ENCODE data around the gene PALLD.
"Not testable (repeated sequence)": the region's sequence is repeated elsewhere in the genome, so short reads cannot be mapped to it uniquely, and the experiment has no call there.

PALLD gene

GRCh38 chr4:168491563-168491962, 5.3 kb upstream of the PALLD start:
- DNase-seq (ENCODE audit: low spot score), result no peak

GRCh38 chr4:168498251-168498650, 1.4 kb downstream of the PALLD start:
- DNase-seq (ENCODE audit: low spot score), result no peak

- no peak for DNase-seq (ENCODE audit: low spot score)
Observed at GRCh38 chr4:168499241-168499640, 2.4 kb downstream of the PALLD start.

- DNase-seq (ENCODE audit: low spot score), result no peak
Observed at GRCh38 chr4:168501407-168501806, 4.6 kb downstream of the PALLD start.

DNA sequence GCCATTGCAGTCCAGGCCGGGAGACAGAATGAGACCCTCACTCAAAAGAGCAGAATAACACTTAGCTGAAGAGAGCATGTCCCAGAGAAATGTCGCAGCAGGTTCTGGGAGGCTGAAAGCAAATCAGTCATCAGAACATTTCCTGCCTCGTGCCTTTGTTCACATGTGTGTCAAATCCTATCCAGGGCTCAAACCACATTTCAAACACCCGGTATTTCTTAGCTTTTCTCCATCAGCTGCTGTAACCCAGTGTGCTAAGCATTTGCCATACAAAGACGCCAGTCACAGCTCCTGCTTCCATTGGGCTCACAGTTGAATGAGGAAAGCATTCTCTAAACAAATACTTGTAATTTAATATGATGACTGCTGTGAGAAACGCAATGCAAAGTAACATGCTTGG, 6.0 kb downstream of the PALLD start:
- no peak for DNase-seq (ENCODE audit: low spot score)

- no peak for DNase-seq (ENCODE audit: low spot score)
Observed at GRCh38 chr4:168503652-168504362, 7.0 kb downstream of the PALLD start.

DNA sequence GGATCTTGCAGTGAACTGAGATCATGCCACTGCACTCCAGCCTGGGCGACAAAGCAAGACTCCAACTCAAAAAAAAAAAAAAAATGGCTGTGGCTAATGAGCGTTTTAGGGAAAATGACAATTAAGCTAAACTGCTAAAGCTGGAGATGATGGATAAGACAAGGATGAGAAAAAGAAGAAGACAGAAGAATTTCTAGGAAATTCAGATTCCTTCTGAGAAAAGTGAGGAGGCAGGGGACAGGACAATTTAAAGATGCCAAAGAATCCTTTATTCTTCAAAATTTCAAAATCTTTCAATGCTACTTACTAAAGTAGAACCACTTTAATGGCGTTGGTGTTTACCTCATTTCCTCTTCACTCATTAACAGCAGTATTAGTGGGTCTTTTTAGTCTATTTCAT, 7.7 kb downstream of the PALLD start:
- DNase-seq (ENCODE audit: low spot score), result no peak

DNA sequence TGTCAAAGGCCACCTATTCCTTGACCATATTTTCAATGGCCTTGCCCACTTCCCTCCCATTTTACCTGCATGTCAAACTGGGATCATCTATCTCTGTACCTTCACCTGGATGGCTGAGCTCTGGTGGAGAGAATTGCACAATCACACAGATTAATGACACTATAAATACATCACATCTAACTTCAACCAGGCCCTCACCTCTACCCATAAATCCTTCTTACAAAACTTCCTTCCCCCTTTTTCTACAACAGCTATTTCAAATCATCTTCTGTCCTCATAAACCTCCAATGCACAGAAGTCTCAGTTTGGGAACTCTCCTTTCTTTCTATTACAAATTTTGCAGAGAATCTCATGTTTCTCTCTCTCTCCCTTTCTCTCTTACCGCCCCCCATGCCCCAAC, 9.2 kb downstream of the PALLD start:
- no peak for DNase-seq (ENCODE audit: low spot score)

DNA sequence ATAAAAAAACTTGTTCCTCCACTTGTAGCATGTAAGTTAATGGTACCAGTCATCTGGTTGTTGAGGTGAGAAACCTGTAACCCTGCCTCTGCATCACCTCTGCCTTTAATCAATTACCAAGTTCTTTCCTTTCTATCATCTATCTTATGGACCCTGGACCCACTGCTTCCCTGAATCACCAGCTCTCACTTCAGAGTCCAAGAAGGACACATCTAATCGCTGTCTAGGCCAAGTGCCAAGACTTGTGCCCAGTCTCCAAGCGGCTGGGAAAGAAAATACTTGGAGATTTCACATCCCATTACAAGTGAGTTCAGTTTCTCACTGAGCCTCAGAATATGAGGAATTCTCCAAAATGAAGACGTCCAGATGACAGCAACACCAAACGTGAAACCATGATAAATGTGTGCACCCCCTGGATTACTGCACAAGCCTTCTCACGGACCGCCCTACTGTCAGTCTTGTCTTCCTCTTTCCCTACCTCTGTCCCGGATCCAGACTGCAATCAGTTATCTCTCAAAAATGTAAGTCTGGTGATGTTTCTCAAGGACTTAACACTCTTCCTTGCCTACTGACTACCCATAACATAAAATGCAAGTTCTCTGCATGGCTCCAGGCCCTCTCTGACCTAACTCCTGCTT, 10.4 kb downstream of the PALLD start:
- DNase-seq (ENCODE audit: low spot score), result no peak

DNA sequence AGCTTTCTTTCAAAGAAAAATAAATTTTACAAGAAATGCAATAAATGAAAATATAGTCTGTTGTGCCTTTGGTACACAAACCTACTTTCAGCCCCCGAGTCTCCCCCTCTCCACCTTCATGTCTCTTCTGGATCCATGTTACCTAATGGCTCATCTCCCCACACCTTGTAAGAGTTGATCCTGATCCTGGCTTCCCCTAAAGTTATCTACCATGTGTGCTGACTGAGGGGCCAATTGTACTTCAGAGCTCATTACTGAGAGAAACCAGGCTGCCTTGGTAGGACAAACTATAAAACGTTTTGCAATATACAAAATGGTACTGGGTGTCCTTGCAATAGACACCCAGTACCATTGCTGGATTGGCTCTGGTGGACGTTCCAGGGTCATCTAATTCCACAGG, 11.8 kb downstream of the PALLD start:
- DNase-seq (ENCODE audit: low spot score), result no peak

DNA sequence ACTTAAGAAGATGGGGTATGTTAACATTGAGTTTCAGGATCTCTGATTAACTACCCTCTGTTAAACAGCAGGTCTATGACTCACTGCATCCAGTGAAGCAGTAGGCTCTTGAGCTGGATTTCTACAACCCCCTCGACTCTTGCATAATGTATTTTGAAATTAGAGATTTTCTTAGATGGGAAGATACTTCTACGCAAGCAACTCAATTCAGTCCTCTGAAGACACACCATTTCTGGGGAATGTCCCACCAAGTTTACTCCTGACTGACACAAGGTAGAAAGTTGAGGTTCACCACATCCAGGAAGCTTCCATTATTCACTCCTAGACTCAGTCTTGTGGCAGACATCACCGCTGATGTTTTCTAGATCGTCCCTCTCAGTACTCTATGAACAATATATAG, 12.9 kb downstream of the PALLD start:
- no peak for DNase-seq (ENCODE audit: low spot score)

- no peak for DNase-seq (ENCODE audit: low spot score)
Observed at GRCh38 chr4:168511780-168512489, 15.1 kb downstream of the PALLD start.

GRCh38 chr4:168513826-168514225, 17.0 kb downstream of the PALLD start:
- DNase-seq (ENCODE audit: low spot score), result not testable (repeated sequence)

- no peak for DNase-seq (ENCODE audit: low spot score)
Observed at GRCh38 chr4:168514249-168514852, 17.5 kb downstream of the PALLD start.

DNA sequence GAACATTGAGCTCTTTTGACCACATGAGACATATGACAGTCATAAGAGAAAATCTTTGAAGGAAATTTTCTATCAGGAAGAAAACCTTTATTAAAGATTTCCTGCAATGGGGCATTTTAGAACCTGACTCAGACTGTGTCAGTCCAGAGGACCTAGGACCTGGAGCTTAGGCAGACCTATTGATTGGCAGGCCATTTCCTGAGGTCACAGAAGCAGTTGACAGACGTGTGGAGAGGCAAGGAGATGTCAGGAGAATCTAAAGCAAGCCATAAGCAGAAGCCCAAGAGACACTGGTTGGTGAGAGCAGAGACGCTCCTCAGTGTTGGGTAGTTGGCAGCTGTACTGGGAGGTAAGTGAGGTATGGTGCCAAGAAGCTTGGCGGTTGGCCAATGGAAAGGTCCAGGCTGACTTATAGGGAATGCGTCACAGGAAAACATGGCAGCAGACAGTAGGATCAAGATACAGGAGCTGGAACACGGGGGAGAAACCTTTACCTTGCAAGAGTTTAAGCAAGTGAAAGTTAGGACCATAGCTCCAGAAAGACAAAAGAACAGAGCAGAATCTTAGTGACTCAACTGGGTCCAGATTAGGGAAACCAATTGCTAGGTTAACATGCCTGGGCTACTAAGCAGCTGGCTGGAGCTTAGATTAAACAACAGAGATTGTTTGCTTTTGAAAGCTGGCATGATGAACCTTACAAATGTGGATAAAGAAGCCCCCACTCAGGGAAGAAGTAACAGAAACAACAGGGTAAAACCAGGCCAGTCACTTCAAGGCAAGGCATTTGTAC, 18.6 kb downstream of the PALLD start:
- DNase-seq (ENCODE audit: low spot score), result no peak

DNA sequence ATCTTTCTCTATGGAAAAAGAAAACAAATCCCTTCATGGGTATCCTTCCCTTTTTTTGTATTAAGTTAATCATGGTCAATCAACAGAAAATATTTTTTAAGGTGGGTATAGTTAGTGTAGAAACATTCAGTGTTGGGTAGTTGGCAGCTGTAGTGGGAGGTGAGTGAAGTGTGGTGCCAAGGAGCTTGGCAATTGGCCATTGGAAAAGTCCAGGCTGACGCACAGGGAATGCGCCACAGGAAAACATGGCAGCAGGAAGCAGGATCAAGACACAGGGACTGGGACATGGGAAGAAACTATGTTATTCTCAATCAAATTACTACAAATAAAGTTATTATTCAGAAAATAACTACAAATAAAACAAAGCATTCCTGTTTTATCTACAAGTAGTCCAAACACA, 20.0 kb downstream of the PALLD start:
- DNase-seq (ENCODE audit: low spot score), result no peak

- DNase-seq (ENCODE audit: low spot score), result no peak
Observed at GRCh38 chr4:168519576-168519975, 22.7 kb downstream of the PALLD start.

- DNase-seq (ENCODE audit: low spot score), result no peak
Observed at GRCh38 chr4:168521721-168522120, 24.9 kb downstream of the PALLD start.

- no peak for DNase-seq (ENCODE audit: low spot score)
Observed at GRCh38 chr4:168522356-168522755, 25.5 kb downstream of the PALLD start.

DNA sequence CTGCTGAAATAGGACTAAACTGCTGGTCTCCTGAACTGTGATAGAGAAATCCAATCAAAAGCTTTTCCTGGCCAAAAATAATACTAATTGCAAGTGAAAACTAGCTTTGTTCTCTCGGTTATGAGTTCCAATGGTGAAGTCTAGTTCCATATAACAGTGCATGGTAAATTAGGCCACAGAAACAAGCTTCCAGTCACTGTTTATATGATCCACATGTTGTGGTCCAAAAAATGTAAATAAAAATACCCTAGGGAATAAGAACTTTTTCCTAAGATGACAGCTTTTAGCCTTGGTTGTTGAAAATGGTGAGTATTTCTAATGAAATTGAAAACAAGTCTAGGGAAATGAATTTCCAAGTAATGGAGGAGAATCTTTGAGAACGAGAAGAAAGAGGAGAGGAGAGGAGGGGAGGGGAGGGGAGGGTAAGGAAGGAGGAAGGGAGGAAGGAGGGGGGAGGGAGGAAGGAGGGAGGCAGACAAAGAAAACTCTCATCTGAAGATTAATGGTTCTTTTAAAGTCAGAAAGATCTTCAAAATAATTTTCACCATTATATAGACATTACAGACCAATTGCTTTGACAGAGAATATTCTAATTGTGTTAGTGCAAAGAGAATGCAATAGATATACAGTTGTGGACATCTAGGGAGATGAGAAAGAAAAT, 26.1 kb downstream of the PALLD start:
- no peak for DNase-seq (ENCODE audit: low spot score)

DNA sequence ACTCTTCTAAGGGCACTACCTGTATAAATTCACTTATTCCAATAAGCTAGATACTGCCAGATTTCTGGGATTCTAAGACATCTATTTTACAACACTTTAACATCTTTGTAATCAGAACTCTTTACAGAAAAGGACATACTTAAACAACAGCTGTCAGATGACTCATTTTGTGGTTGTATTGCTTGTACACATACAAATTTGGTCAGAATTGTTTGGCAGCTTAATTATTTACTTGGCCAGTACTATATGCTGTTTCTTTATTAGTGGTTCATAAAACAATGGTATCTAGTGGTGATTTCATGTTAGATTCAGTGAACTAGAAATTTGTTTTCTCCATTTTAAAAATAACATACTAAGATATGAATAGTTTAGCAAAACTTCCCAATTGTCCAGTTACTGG, 27.2 kb downstream of the PALLD start:
- DNase-seq (ENCODE audit: low spot score), result no peak

DNA sequence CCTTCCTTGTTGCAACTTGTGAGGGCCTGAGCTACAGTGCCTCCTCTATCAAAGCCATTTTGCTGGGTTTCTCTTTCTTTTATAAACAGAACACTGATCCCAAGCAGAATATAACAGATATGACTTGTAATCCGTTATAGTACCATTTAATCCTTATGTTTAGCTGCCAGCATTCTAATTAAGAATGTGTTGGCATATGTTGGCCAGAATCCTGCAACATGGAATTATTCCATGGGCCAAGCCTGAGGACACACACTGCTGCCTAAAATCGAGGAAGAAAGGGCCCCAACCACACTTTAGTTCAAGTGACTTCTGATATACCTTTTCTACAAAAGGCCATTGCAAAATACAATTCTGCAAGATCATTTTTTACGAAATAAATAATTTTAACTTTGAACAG, 28.0 kb downstream of the PALLD start:
- no peak for DNase-seq (ENCODE audit: low spot score)

Measured in HuH-7 (cell line).